C4-2B (cell line): ENCODE results near the gene CREB3L1.

ENCODE experiments used
- CTCF ChIP-seq: fragments of 450-650 bp; conservative IDR thresholded peaks from 2 replicates; pipeline ENCODE4 v1.5.1; 2017; ENCODE audit warnings: mild to moderate bottlenecking
- ZFX ChIP-seq: fragments of 450-650 bp; IDR thresholded peaks from 2 replicates; pipeline ENCODE4 v1.6.1; 2017

GRCh38 chr11:46290598-46291309, 13.3 kb downstream of the CREB3L1 start:
- TF ChIP-seq CTCF (no peak), ZFX (no peak)
